ENCODE measurements around the gene TRAM2. TPM values are rescaled to one million over a fixed set of nuclear protein-coding genes. Genes with fewer than 3 reads are reported as not detected.

The TRAM2 gene
- total and polyA plus RNA-seq, 2 of the 13 experiments (the other 11 are each of a cell fraction or from before 2014, with no cell fraction given), result 49.1 to 72.5 TPM

GRCh38 chr6:52515219-52515960 lies 61.5 kb downstream of the TRAM2 start (continued):
- TF ChIP-seq ARID5B (CRISPR knock-in tag; IDR thresholded peaks at IDR 0.05) (peak; percentile 16; the same call in 1 of the 2 replicates), YY1 (IDR thresholded peaks at IDR 0.05; ENCODE audit: insufficient read depth, insufficient replicate concordance, low read depth, low read length) (no peak), ZNF335 (CRISPR knock-in tag; IDR thresholded peaks at IDR 0.05) (peak; percentile 50; the same call in 1 of the 2 replicates), GRHL1 (CRISPR knock-in tag; conservative IDR thresholded peaks at IDR 0.05) (no peak), ZBTB7A (CRISPR knock-in tag; IDR thresholded peaks at IDR 0.05) (no peak), JARID2 (CRISPR knock-in tag; IDR thresholded peaks at IDR 0.05; ENCODE audit: insufficient replicate concordance) (no peak), GPBP1L1 (CRISPR knock-in tag; IDR thresholded peaks at IDR 0.05) (no peak), RBFOX2 (IDR thresholded peaks at IDR 0.05; ENCODE audit: low read depth, low read length) (no peak), ZNF547 (CRISPR knock-in tag; IDR thresholded peaks at IDR 0.05) (no peak), GTF2F1 (IDR thresholded peaks at IDR 0.05; ENCODE audit: low read length) (no peak), KIAA2018 (CRISPR knock-in tag; IDR thresholded peaks at IDR 0.05; ENCODE audit: borderline replicate concordance) (no peak), ZSCAN9 (CRISPR knock-in tag; IDR thresholded peaks at IDR 0.05; ENCODE audit: borderline replicate concordance) (no peak), TEAD3 (CRISPR knock-in tag; optimal IDR thresholded peaks at IDR 0.05; ENCODE audit: borderline replicate concordance) (peak; percentile 15)

Measured in HepG2 (cell line).